ENCODE results near the gene ARGFX.
A peak's percentile ranks its signal among the peaks of the same experiment; 100 is the strongest.

The ARGFX gene

DNA sequence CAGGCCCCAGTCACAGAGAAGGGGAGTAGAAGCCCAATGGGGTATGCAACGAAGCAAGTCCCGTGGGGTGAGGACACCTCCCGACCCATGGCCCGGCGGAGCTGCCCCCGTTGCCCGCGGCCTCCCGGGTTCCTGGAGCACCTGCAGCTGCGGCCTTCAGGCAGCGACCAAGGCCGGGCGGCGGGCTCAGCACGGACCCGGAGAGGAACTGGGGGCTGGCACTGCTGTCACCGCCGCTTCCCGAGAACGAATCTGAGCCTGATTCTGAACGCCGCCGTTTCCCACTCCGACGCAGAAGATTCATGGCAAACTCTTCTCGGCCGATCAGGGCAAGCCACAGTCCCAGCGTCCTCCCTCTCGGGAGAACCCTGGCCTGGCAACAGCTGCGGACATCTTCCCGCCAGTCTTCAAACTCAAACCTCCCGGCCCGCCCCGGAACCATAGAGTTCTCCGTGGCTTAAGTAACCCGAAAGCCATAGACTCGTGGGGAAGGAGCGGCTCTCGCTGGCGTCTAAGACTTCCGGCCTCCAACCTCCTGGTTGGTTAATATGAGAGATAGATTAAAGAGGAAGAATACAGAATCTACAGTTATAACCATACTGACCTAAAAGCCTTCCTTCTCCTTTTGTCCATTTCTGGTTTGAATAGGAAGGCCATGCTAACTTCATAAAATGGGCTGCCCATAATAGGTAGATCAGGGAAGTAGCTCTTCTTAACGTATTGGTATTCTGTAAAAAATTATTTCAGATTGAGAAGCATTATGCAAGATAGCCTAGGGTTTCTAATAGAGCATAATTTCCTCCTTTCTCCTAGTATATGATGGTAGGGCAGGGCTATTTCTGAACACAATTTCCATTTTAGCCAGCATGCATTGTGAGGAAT is 21.9 kb upstream of the ARGFX start, which contains the start of gene POLQ:
POLQ (minus strand) TSS at position 415 of the 882 bp plus-strand sequence; CDS start at position 304, 111 bp downstream.
- DNase-seq (ENCODE audit: low spot score): peak; percentile 90
- TF ChIP-seq, protein P1, sequence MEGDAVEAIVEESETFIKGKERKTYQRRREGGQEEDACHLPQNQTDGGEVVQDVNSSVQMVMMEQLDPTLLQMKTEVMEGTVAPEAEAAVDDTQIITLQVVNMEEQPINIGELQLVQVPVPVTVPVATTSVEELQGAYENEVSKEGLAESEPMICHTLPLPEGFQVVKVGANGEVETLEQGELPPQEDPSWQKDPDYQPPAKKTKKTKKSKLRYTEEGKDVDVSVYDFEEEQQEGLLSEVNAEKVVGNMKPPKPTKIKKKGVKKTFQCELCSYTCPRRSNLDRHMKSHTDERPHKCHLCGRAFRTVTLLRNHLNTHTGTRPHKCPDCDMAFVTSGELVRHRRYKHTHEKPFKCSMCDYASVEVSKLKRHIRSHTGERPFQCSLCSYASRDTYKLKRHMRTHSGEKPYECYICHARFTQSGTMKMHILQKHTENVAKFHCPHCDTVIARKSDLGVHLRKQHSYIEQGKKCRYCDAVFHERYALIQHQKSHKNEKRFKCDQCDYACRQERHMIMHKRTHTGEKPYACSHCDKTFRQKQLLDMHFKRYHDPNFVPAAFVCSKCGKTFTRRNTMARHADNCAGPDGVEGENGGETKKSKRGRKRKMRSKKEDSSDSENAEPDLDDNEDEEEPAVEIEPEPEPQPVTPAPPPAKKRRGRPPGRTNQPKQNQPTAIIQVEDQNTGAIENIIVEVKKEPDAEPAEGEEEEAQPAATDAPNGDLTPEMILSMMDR (IDR thresholded peaks at IDR 0.05; ENCODE audit: extremely low read depth, missing control alignments): no peak

DNA sequence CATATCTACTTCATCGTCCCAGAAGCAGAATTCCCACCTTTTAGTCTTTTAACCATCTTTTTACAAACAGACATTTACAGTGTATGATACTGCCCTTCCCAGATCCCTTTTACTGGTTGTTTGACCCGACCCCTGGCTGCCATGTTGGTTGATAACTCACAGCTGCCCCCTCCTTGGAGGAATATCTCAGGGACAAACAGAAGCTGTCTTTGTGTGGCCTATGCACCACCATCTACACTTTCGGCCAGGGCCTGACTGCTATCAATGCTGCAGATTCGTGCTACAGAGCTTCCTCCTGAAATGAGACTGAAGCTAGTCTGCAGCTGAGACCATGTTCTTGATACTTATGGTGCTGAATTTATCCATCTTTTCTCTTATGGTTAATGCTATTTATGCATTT is 15.4 kb upstream of the ARGFX start:
- TF ChIP-seq, protein P1 (IDR thresholded peaks at IDR 0.05; ENCODE audit: extremely low read depth, missing control alignments): no peak
- DNase-seq (ENCODE audit: low spot score): no peak

DNA sequence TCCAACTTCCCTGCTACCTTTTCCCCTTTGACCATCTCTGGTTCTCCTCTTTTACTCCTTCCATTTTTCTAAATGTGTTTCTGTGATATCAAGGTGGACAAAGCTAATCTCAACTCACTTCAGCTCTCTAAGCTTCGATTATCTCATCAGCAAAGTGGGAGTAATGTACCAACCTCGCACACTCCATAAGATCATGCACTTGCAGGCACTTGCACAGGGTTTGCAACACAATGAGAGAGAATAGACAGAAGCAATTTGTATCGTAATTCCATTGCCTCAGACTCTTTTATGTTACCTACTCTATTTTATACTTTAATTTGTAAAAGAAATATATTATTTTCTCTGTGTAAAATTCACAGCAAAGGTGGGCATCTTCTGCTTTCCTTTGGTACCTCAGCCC is 15.0 kb upstream of the ARGFX start:
- TF ChIP-seq, protein P1 (IDR thresholded peaks at IDR 0.05; ENCODE audit: extremely low read depth, missing control alignments): no peak
- DNase-seq (ENCODE audit: low spot score): no peak

DNA sequence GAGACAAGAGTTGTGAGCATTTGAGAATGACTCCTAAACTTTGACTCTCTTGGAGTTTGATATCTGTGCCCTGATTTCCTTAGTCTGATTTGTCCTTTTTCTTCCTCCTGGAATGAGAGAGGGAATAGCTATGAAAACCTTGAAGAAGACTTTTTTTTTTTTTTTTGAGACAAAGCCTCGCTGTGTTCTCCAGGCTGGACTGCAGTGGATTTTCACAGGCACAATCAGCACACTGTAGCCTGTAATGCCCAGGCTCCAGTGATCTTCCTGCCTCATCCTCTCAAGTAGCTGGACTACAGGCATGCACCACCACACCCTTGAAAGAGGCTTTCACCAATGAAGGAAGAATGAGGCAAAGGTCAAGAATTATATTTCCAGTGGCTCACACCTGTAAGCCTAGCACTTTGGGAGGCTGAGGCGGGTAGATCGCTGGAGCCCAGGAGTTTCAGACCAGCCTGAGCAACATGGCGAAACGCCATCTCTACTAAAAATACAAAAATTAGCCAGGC is 10.3 kb upstream of the ARGFX start:
- DNase-seq (ENCODE audit: low spot score): no peak
- TF ChIP-seq, protein P1 (IDR thresholded peaks at IDR 0.05; ENCODE audit: extremely low read depth, missing control alignments): no peak

DNA sequence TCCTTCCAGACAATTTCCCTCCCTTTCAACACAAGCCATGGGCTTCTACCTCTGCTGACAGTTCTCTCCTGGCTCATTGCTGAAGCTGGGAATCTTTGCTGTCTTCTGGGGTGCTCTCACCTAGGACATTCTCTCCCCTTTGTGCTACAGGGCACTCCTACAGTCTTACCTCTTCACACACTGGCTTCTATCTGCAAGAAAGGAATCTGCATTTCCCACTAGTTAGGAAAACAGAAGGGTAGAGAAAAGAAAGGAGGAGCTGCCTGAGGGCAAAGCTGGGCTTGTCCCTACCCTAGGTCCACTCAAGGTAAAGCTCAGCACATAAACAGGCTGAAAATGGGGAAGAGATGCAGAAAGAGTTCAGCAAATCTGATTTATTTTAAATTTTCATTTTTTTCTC is 5.6 kb upstream of the ARGFX start:
- TF ChIP-seq, protein P1 (IDR thresholded peaks at IDR 0.05; ENCODE audit: extremely low read depth, missing control alignments): no peak
- no peak for DNase-seq (ENCODE audit: low spot score)

DNA sequence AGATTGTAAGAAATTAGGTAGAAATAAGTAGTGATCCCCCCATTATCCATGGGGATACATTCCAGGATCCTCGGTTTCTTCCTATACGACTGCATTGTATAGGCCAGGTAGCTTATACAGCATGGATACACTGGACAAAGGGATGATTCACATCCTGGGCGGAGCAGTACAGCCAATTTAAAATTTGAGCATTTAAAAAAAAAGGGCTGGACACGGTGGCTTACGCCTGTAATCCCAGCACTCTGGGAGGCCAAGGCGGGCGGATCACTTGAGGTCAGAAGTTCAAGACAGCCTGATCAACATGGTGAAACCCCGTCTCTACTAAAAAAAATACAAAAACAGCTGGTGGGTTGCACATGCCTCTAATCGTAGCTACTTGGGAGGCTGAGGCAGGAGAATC is 976 bp upstream of the ARGFX start:
- TF ChIP-seq, protein P1 (IDR thresholded peaks at IDR 0.05; ENCODE audit: extremely low read depth, missing control alignments): no peak
- DNase-seq (ENCODE audit: low spot score): no peak

DNA sequence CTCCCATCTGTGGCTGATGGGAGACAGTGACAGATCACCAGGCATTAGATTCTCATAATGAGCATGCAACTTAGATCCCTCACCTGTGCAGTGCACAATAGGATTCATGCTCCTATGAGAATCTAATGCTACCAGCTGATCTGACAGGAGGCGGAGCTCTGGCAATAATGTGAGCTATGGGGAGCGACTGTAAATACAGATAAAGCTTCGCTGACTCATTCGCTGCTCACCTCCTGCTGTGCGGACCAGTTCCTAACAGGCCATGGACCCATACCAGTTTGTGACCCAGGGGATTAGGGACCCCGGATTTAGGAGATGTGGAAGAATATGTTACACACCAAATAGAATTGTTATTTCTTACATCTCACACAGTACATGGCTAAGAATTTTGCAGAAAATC is 6.7 kb downstream of the ARGFX start:
- TF ChIP-seq, protein P1 (IDR thresholded peaks at IDR 0.05; ENCODE audit: extremely low read depth, missing control alignments): no peak
- no peak for DNase-seq (ENCODE audit: low spot score)

Measured in GM20000 (cell line).